GM19463 (cell line): ENCODE data around the gene TALDO1.
A peak's percentile ranks its signal among the peaks of the same experiment; 100 is the strongest.

Source experiments
- ATAC-seq: cut with Tn5 transposase; IDR thresholded peaks from one replicate; pipeline ENCODE4 v1.9.1; 2021; ENCODE audit warnings: mild to moderate bottlenecking, moderate library complexity; ENCODE audit not compliant: unreplicated experiment

Gene TALDO1

DNA sequence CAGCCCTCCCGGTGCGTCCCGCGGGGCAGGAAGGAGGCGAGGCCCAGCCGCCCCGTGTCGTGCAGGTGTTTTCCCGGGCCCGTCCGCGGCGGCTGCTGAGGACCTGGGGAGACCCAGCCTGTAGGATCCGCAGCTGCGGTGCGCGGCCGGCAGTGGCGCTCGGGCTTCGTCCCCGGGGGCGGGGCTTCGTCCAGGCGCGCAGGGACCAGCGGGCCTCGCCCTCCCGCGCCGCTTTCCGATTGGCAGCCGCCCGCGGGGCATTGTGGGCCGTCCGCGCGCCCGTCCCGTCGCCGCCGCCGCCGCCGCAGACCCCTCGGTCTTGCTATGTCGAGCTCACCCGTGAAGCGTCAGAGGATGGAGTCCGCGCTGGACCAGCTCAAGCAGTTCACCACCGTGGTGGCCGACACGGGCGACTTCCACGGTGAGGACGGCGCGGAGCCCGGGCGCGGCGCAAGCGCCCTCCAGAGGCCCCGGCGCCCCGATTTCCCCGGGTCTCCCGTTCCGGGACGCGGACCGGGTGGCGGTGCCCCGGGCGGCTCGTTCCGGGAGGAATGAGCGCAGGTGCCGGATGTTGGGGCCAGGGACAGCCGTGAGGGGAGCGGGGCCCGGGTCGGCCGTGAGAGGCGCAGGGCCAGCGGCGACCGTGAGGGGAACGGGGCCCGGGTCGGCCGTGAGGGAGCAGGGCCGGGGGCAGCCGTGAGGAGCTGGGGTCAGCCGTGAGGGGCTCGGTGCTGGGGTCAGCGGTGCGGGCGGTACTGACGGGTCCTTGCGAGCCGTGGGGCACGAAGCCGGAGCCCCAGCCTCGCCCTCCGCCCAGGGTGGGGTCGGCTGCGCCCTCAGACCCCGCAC lies at the start of gene TALDO1:
Gene TALDO1 (plus strand): TSS at position 307 of the 849 bp plus-strand sequence. CDS start 18 bp downstream, at position 325.
- peak; percentile 93 for ATAC-seq

DNA sequence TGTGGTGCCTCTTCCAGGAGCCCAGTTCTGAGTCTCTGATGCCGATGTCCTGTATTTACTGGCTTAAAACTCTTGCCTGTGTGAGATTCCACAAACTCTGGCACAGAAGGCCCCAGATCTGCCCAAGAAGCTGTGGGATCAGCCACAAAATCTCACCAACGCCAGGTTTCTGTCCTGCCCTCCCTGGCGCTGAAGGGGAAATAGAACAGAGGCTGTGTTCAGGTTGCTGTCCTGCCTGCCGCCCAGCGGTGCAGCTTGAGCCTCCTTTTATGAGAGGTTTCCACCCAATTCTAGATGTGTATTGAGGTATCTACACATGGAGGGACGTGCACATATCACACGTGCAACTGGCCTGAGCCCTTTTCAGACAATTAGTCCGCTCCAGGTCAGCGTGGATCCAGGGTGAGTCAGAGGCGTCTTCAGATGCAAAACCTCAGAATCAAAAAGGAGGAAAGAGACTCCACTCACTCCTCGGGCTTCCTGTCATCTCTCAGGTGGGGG lies 49.4 kb upstream of the TALDO1 start:
- ATAC-seq, result no peak

GRCh38 chr11:698493-699115 lies 48.7 kb upstream of the TALDO1 start:
- ATAC-seq, result no peak

GRCh38 chr11:699116-699508 lies 48.2 kb upstream of the TALDO1 start:
- ATAC-seq, result no peak

GRCh38 chr11:699753-700152 lies 47.5 kb upstream of the TALDO1 start:
- ATAC-seq, result no peak

DNA sequence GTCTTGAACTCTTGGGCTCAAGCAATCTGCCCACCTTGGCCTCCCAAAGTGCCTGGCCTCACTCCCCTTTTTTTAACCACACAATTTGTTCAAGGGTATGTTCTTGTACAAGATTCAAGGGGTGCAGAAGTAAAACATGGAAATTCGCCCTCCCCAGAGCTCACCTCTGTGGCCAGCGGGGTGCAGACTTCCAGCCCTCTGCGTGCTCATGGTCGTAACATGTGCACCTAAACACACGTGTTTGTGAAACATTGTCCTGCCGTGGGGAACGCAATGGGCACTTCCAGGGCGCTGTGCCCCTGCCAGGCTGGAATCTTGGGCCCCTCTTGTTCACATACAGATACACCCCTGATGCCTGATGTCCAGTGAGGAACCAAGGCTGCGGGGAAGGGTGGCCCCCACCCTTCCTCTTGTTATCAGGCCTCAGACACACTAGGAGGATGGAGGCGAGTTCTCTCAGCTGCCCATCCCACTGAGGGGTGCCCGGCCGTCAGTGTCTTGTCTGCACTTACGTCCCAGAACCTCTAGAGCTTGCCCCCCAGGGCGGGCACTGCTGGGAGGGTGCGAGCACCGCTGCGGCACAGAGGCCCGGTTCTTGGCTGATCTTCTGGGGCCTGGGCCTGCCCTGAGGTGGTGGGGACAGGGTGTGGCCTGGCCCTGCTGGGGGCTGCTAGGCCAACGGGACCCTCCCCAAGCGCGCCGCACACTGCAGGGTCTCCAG lies 45.4 kb upstream of the TALDO1 start:
- ATAC-seq, result no peak

GRCh38 chr11:702462-703461 lies 44.5 kb upstream of the TALDO1 start:
- no peak for ATAC-seq

DNA sequence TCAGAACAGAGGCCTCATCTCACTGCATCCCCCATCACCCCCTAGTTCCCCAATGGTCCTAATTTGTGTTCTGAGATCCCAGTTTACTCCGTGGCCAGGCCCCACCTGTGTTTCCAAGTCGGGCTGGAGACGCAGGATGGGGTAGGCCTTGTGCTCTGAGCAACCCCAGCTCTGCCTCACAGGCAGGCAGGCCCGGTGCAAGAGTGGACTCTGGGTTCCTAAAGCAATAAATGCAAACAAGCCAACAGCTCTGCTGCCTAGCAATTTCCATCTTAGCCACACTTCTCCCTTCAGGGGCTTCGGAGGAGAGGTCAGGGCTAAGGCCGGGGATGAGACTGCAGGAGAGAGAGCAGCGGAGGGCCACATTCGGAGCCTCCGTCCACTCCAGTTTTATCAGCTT lies 43.8 kb upstream of the TALDO1 start:
- ATAC-seq, result no peak

- no peak for ATAC-seq
Measured at GRCh38 chr11:704228-704674, 43.0 kb upstream of the TALDO1 start.

GRCh38 chr11:704781-705645 lies 42.3 kb upstream of the TALDO1 start:
- ATAC-seq, result no peak

GRCh38 chr11:705646-706438 lies 41.4 kb upstream of the TALDO1 start, which contains the start of gene EPS8L2:
Gene EPS8L2 (plus strand): TSS chr11:706231. CDS start chr11:709408, 3,177 bp downstream.
- ATAC-seq, result no peak

- no peak for ATAC-seq
Measured at GRCh38 chr11:706439-706956, 40.8 kb upstream of the TALDO1 start.

DNA sequence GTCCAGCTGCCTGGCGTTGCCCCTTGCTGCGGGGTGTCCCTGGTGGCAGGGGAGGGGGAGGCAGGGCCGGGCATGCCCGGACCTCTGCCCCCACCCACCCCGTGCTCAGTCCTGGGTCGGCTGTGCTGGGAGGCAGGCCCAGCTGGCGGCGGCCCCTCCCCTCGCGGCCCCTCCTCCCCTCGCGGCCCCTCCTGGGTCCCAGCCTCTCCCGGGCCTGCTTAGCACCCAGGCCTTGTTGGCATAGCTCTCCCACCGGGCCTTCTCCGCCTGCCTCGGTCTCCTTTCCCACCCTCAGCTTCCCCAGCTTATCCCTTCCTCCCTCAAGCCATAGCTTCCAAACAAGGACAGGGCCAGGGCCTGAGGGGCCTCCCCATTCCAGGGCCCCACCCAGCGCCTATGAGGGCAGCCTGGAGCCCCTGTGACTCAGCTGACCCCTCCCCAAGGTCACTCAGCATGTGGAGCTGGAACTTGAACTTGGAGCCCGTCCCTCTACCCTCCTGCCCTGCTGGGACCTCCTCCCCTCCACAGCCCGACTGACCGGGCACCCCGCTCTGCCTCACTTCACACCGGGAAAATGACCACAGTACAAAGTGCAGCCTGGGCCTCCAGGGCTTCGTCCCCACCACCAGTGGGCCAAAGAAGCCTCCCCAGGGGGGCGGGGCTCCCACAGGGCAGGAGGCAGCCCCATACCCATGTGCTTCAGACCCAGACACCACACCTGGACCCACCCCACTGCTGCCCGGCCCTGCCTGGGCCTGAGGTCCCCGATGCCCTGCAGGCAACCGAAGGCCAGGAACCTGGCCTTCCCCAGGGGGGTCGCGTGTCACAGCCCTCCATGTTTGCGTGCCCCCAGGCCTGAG lies 40.1 kb upstream of the TALDO1 start:
- no peak for ATAC-seq

- ATAC-seq, result no peak
Measured at GRCh38 chr11:707817-708420, 39.3 kb upstream of the TALDO1 start.

GRCh38 chr11:708511-708910 lies 38.8 kb upstream of the TALDO1 start:
- ATAC-seq, result no peak

DNA sequence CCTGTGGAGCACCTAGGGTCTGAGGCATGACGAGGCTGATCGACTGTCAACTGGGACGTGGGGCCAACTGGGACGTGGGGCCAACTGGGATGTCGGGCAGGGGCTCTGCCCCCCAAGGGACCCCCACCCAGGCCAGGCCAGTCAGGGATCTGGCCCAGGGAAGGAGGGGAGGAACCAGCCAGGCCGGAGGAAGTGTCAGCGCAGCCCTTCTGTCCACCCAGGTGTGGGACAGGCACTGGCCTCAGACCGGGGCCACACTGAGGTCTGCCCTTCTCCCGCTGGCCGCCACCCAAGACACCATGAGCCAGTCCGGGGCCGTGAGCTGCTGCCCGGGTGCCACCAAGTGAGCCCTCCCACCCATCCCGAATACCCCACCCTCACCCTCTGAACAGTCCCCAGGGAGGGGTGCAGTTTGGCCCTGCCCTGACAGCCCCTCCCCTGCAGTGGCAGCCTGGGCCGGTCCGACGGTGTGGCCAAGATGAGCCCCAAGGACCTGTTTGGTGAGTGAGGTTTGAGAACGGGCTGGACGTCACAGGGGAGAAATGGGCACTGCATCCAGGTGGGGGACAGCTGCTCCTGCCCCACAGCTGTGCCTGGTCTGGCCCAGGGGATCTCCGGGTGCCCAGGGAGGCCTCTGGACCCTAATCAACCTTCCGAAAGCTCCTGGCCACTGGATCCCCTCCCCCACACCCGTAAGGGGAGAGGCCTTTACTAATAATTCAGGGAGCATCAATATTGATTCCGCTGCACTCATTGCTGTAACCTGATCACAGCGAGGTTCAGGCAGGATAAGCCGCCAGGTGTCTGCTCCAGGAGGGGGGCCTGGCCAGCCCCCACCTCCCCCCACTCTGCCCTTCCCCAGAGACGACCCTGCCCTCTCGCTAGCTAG lies 37.9 kb upstream of the TALDO1 start:
- no peak for ATAC-seq
